ENCODE measurements around the gene NOP53. TPM values are rescaled to one million over a fixed set of nuclear protein-coding genes. Genes with fewer than 3 reads are reported as not detected.

The NOP53 gene
- total and polyA plus RNA-seq, 9 of the 15 experiments (the other 6 are each of a cell fraction or from before 2014, with no cell fraction given): 6.5 to 274 (median 145) TPM

DNA sequence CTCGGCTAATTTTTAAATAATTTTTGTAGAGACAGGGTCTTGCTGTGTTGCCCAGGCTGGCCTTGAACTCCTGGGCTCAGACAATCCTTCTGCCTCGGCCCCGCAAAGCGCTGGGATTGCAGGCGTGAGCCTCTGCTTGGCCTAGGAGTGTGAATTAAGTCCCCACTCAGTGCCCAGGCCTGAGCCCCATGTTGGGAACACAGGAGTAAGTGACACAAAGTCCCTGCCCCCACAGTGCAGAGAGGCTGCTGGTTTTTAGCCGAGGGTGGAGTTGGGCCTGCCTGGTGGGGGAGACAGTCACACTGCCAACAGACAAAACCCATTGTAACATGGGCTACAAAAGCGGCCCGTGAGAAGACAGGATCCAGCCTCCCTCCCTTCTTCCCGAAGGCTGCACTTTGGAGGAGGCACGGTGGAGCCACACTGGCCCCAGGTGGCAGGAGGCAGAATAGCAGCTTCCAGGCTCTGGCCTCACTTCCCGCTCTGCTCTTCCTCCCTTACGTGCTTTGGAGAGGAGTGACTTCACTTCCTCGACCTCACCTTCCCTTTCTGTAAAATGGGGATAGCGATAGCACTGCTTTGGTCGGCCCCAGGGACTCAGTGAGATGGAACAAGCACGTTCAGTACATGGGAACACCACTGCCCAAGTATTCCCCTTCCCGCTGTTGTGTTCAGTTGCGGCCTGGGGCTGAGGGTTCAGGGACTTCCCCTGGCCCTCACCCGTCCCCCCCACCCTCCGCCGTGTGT is 47.3 kb upstream of the NOP53 start:
- H2AFZ ChIP-seq (ENCODE audit: low read depth, low read length): no peak overlapping the region
- no peak overlapping the region for H3K4me3 ChIP-seq
- no peak overlapping the region for H3K27ac ChIP-seq (ENCODE audit: extremely low read depth, low read depth, low read length)
- H3K4me2 ChIP-seq (ENCODE audit: insufficient read depth, low read length): no peak overlapping the region
- no peaks in the 10 kb centered on the region for H3K27me3 ChIP-seq (ENCODE audit: control insufficient read depth in 2 of 2, insufficient read depth in 2 of 2, low read length in 2 of 2)
- H3K4me1 ChIP-seq (replicated peaks in 1 of 2; ENCODE audit: control insufficient read depth in 2 of 2, insufficient read depth in 2 of 2, low read length in 2 of 2): peaks cover 0 to 29% of the 10 kb centered on the region in 2 experiments; a peak in 2 of 5 replicates
- peak; percentile 94 for FAIRE-seq
- DNase-seq (ENCODE audit: extremely low read depth in 1 of 4, low spot score in 3 of 4): peak; percentile 82 to 86 (median 83)
- WGBS (ENCODE audit: insufficient coverage, low coverage, missing lambda C conversion rate): 30% methylated on average over 18 of the region's 21 CpGs
- in situ Hi-C loops (cut with MboI) (loop anchor here (5.0 kb wide), 1 partner anchor 261 kb away; no protein-coding TSS in a partner anchor), intact Hi-C loops (cut with micrococcal nuclease) (loop anchor here (1.0 to 10.0 kb wide), 4 partner anchors 96 to 403 kb away; partner anchors contain the start of gene NAPA)
- peaks cover 27% of the 10 kb centered on the region; the same call in 2 of the 3 replicates for H3K36me3 ChIP-seq (ENCODE audit: control insufficient read depth, insufficient read depth, low read length)
- H3K9ac ChIP-seq (ENCODE audit: insufficient read depth in 1 of 2, low read depth in 2 of 2, low read length in 2 of 2): peak overlapping the region in 1 of 2 experiments; percentile 70; a peak in 2 of 4 replicates
- CTCF ChIA-PET (ENCODE audit: low intra/inter-chr PET ratio): interaction anchor here (0.6 to 5.6 kb wide), 5 partner anchors 9 to 597 kb away, joined by 3 to 79 read pairs (median 4); no protein-coding TSS in a partner anchor
- no TSS peak for BruUV-seq (replicated peaks)
- H4K20me1 ChIP-seq (replicated peaks; ENCODE audit: control insufficient read depth, insufficient read depth, low read length): no peaks in the 10 kb centered on the region
- POLR2A ChIA-PET: interaction anchor here (0.6 to 1.0 kb wide), 4 partner anchors 9 to 454 kb away, joined by 3 read pairs; no protein-coding TSS in a partner anchor
- H3K79me2 ChIP-seq (ENCODE audit: control insufficient read depth, insufficient read depth, low read length): no peaks in the 10 kb centered on the region
- no peaks in the 10 kb centered on the region for H3K9me3 ChIP-seq (replicated peaks; ENCODE audit: control insufficient read depth, insufficient read depth, low read depth, low read length)
- no peaks in the 10 kb centered on the region for H3K9me1 ChIP-seq (ENCODE audit: control insufficient read depth, insufficient read depth, low read length)
- ATAC-seq: peak; percentile 92
- TF ChIP-seq HNRNPL (IDR thresholded peaks at IDR 0.05; ENCODE audit: low read depth, low read length): no peak
- peak; percentile 75 for TF ChIP-seq BHLHE40 (IDR thresholded peaks at IDR 0.05; ENCODE audit: low read length)
- TF ChIP-seq YY1 (IDR thresholded peaks at IDR 0.05; ENCODE audit: borderline replicate concordance in 1 of 3, control insufficient read depth in 1 of 3, extremely low read depth in 1 of 3, insufficient read depth in 3 of 3, insufficient read length in 1 of 3, insufficient replicate concordance in 2 of 3, low read depth in 1 of 3, low read length in 2 of 3): peak in 1 of 3 experiments; percentile 24
- TF ChIP-seq REST (IDR thresholded peaks at IDR 0.05; ENCODE audit: borderline replicate concordance): peak; percentile 94
- TF ChIP-seq REST (CRISPR knock-in tag; IDR thresholded peaks at IDR 0.05; ENCODE audit: low read depth): no peak
- no peak for TF ChIP-seq BRD9 (IDR thresholded peaks at IDR 0.05; ENCODE audit: low read depth, partially characterized antibody)
- no peak for TF ChIP-seq NFIC (IDR thresholded peaks at IDR 0.05)
- no peak for TF ChIP-seq ZNF175 (CRISPR knock-in tag; IDR thresholded peaks at IDR 0.05; ENCODE audit: low read depth)
- peak; percentile 14 to 76; a peak in 2 of 4 replicates for TF ChIP-seq KDM1A (IDR thresholded peaks at IDR 0.05)
- TF ChIP-seq MBD1 (CRISPR knock-in tag; IDR thresholded peaks at IDR 0.05): 0 out of 2 replicates have a peak, but pooled peaks have one; percentile 32
